Stimulated activated CD4-positive, alpha-beta T cell treated with anti-CD3 and anti-CD28 coated beads, Interleukin-15, amount 100 ng/mL, for 48 hours (primary cell): ENCODE data around the gene MYL6.

Experiments
- DNase-seq, 2 donors: peaks; one replicate each; pipeline ENCODE4 v3.0.0-alpha.2; 2020; ENCODE audit warnings: low read depth in 2 of 2

The MYL6 gene

DNA sequence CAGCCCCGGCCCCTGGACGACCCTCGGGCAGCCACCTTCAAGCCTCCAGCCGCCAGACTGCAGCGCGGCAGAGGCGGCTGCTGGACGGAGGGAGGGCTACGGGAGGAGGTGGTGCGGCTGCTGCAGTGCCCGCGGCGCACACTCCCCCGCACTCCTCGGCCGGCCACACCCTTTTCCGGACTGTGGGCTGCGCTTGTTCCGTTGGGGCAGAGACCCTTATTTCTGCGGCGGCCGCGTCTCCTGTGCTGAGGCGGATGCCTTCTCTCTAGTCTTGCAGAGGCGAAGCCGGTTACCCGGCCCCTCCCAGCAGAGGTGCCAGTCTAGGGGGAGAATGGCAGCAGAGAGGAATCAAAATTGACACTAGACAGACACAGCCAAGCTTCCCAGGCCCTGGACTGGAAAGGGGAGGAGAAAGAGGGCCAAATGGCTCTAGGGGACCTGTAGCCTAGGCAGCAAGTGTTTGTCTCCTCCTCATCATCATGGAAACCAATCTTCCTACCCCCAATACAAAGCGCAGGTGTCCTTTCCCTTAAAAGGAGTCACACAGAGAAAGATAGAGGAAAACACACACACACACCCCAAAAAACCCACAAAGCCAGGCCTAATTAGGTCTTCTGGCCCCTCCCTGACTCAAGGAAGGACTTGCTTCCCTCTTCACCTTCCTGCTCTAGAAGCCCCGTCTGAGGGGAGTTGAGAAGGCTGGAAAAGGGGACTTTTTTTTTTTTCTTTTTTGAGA lies 28.8 kb upstream of the MYL6 start:
- DNase-seq, result peak; percentile 31 to 56

DNA sequence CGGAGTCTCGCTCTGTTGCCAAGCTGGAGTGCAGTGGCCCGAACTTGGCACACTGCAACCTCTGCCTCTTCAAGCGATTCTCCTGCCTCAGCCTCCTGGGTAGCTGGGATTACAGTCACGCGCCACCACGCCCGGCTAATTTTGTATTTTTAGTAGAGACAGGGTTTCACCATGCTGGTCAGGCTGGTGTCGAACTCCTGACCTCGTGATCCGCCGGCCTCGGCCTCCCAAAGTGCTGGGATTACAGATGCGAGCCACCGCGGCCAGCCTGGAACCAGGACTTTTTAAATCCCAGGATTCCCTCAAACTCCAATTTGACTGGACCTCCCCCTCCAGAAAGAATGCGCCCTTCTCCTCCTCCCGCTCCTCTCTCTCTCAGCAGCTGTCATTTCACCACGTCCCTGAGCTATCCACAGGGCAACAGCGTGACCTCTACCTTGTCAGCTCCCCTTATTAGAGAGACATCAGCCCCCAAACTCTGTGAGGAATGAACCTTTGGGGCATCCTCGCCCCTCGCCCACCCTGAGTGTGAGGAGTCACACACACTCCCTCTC lies 28.1 kb upstream of the MYL6 start:
- DNase-seq, result no peak

DNA sequence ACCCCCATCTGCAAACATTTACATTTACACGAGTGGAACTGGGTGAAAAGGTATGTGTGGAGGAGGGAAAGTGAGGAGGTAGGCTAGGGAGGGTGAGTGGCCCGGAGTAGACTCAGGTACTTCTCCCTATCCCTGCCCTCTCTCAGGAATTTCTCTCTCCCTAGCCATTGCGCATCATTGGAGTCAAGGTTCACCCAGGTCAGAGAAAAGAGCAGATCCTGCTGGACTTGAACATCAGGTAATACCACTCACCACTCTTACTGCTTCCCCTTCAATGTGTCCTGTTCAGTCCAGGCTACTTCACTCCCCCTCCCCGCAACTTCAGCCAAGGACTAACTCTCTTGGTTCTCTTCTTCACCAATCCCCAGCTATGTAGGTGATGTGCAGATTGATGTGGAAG lies 27.3 kb upstream of the MYL6 start:
- DNase-seq, result no peak

DNA sequence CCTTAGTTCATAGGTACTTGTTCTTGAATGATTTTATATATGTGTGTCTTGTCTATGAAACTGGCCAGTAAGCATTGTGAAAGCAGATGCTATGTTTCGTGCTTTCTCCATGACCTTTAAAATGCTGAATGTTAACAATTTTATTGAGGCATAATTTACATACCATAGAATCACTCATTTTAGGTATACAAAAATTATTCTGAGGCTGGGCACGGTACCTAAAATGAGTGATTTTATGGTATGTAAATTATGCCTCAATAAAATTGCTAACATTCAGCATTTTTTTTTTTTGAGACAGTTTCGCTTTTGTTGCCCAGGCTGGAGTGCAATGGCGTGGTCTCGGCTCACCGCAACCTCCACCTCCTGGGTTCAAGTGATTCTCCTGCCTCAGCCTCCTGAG lies 23.3 kb upstream of the MYL6 start:
- DNase-seq, result no peak

DNA sequence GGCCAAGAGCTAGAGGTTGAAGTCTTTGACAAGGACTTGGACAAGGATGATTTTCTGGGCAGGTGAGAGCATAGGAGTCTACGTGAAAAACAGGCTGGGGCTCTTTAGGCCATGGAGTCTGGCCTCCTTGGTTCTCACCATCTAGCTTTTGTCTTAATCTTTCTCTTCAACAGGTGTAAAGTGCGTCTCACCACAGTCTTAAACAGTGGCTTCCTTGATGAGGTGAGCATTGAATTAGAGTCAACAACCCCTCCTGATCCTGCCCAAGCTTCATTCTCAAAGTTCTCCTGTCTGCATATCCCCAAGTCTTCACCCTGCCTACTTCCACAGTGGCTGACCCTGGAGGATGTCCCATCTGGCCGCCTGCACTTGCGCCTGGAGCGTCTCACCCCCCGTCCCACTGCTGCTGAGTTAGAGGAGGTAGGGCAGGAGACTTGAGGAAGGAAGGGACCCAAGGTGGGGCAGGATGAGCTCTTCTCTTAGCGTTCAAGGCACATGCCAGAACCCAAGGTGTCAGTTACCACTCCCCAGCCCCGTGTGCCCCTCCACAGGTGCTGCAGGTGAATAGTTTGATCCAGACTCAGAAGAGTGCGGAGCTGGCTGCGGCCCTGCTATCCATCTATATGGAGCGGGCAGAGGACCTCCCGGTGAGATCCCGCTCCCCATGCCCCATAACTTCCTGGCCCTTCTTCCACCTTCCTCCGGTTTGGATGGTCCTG lies 20.1 kb upstream of the MYL6 start:
- no peak for DNase-seq

DNA sequence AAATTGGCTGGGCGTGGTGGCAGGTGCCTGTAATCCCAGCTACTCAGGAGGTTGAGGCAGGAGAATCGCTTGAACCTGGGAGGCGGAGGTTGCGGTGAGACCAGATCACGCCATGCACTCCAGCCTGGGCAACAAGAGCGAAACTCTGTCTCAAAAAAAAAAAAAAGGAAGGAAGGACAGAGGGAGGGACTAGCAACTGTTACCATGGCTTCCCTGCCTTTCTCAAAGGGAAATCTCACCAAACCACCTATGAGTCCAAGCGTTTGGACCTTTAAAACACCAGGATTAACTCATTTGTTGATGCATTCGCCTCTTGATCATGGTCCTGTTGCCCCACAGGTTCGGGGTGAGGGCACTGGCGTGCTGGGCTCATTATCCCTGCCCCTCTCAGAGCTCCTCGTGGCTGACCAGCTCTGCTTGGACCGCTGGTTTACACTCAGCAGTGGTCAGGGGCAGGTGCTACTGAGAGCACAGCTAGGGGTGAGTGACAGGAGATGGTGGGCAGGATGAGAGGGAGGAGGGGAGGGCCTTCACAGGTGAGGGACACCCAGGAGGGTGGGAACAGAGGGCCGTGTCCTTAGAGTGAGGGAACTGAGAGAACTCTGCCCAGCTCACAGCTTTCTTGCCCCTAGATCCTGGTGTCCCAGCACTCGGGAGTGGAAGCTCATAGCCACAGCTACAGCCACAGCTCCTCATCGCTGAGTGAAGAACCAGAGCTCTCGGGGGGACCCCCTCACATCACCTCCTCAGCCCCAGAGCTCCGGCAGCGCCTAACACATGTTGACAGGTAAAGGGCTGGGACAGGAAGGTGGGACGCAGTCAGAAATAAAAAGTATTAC lies 16.0 kb upstream of the MYL6 start:
- DNase-seq, result no peak

DNA sequence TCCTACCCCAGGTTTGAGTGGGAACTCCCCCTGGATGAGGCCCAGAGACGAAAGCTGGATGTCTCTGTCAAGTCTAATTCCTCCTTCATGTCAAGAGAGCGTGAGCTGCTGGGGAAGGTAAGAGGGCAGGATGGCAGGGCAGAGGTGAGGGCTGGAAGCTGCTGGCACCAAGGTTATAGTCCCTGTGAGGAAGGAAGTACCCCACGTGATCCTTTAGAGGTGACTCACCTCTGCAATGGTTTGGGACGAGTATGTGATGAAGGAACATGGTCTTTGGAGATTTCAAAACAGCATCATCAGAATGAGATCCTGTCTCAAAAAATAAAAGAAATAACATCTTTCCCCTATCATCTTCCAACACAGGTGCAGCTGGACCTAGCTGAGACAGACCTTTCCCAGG lies 14.9 kb upstream of the MYL6 start:
- DNase-seq, result no peak

DNA sequence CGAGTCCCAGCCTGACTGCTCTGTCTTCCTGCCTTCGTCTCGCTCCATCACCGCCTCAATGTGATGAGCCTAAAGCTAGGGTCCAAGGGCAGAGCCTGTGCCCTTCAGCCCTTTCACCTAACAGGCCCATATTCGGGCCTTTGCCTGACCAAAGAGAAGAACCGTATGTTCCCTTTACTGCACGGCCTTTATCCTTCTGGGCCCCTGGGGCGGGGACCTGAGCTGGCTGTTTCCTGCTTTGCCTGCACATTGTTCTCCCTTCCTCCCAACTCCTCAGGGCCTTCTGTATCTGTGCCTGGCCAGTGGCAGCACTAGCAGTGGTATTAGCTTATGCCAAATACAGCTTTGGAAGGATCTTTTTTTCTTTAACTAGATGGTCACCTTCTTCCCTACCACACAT lies 14.3 kb upstream of the MYL6 start:
- DNase-seq, result no peak

DNA sequence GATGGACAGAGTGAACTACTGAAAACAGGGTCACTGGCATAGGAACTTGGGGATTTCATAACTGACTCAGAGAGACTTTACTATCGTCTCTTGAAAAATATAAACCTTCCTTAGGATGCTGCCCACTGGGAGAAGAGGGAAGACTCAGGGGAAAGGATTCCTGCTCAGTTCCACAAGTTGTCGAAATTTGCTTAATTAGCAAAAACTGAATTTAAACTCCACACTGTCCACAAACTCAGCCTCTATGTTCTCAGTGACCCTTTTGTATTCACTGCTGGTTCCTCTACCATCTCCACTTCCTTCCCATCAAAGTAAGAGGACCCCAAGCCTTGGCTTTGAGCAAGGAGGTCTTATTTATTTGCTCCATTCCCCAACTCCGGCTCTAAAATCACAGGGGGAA lies 12.9 kb upstream of the MYL6 start:
- DNase-seq, result no peak

DNA sequence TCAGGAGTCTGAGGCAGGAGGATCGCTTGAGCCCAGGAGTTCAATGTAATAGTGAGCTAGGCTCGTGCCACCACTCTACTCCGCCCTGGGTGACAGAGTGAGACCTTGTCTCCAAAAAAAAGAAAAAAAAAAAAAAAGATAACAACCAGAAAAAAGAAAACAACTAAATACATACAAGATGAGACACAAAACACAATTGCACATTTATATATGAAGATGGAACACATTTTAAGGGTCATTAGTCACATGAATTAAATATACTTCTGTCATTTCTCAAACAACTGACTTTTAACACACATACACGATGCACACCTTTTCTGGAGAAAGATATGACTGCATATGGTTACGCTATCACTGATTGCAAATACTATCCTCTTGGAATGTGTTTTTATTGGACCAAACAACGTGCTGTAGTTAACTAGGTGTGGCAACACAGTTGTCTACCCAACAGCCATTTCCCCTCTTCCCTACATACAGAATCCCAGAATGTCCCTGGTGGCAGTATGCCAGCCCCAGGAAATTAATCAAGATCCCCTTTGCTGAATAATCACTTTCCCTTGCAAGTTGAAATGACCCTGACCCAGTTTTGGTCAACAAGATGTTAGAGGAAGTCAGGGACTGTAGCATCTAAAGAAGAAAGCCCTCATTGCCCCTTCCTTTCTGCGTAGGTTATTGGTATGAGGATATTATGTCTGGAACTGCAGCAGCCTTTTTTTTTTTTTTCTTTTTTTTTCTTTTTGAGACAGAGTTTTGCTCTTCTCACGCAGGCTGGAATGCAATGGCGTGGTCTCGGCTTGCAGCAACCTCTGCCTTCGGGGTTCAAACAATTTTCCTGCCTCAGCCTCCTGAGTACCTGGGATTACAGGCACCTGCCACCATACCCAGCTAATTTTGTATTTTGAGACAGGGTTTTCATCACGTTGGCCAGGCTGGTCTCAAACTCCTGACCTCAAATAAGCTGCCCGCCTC lies 11.4 kb upstream of the MYL6 start:
- no peak for DNase-seq

DNA sequence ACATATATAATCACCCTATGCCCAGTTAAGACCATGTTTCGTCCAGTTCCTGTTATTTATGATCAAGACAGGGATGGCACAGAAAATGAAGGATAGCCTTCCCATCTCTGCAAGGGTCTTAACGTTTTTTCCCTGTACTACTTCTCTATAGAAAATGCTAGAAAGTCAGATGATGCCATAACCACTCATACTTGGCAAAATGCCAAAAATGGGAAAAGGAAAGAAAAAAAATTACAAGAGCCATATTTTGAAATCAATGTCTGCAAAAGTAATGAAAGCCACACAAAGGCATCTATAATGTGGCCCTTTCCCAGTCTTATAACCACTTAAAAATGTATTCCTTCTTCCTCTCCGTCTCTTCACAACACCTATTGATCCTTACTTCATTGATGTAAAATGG lies 7.6 kb upstream of the MYL6 start:
- no peak for DNase-seq

DNA sequence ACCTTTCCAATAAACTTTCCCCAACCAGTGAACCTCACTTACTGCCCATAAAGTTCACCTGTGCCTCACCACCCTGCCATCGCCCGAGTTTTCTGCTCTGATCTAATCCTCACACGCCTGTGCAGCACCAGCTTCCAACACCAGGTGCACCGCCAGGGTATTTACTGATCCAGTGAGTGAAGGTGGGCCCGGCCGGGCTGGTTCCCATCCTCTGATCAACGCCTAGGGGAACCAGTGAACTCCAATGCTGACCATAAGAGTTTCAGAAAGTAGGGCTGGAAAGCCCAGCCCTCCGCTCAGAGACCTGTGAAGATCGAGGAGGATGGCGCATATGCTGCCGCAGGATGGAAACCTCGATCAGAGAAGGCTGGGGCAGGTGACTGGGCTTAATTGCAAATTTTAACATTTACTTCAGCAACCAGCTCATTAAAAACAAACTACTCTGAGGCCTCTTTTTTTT lies 6.5 kb upstream of the MYL6 start:
- DNase-seq, result peak; percentile 57 to 68

DNA sequence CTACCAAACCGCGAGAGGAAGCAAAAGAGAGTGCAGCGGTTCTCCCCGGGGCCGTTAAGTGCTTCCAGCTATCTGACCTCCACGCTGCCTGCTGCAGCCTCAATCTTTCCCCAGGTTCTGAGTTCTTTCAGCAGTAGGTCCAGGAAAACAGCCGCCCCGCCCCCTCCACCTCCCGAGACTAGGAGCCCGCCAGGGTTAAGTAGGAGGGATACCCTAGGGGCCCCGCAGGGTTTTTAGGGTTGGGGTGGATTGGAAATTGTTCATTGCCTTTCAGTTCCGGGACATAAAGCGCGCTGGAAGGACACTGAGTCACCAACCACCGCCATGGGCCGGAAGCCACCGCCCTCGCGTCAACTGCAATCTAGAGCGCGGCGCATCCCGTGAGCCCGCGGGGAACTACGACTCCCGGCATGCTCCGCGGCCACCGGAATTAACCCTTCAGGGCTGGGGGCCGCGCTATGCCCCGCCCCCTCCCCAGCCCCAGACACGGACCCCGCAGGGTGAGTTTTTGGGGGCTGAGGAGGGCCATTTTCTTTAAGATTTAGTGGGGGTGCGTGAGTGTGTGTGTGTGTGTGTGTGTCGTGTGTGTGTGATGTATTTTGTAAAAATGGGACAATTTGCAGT lies 5.9 kb upstream of the MYL6 start, which contains the start of gene MYL6B:
MYL6B (plus strand) TSS at position 456 of the 624 bp plus-strand sequence. CDS start 1,332 bp downstream, outside the sequence.
- peak; percentile 92 to 94 for DNase-seq

DNA sequence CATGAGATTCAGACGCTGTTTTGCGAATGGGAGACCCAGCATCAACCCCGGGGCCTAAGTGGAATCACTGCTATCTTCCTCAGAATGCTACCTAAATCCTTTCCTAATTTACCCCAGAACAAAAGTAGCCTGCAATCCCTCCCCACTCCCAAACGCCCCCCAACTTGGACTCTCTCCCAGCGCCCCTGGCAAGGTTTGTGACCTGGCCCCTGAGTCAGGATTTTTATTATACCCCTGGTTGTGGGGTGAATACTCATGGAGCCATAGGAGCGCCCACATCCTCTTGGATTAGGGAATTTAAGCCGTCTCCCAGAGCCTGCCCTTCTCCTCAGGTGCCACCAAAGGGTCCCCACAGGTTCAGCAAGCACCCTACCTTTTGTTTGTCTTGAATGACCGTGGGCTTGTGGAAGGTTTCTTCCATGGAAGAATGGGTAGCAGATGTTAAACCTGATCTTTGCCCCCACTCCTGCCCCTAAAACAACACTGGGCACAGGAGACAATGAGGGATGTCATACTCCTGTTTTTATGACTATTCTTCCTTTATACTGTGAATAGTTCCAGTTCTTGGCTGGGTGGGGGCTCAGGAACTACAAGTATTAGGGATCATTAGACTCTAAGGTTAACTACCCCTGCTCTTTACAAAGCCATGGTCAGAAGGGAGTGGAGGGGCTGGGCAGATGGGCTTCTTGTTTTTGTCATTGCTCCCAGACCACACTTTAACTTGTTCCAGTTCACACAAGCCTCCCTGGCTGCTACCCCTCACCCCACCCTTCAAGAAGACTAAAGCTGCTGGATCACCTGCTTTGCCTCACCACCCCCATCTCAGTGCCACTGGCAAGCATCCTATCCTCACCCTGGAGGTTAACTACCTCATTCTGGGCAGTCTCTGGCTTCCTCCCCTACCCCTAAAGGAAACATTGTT lies 5.1 kb upstream of the MYL6 start:
- no peak for DNase-seq

DNA sequence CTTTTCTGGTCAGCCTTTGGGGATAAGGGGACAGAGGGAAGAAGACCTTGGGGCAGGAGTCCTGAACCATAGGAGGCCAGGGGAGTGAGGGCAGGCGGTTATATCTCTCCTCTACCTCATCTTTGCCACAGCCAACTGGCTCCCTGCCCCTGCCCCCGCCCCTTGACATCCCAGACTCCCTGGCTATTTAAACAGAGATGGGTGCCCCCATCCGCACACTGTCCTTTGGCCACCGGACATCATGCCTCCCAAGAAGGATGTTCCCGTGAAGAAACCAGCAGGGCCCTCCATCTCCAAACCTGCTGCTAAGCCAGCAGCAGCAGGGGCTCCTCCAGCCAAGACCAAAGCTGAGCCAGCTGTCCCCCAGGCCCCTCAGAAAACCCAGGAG lies 4.5 kb upstream of the MYL6 start:
- DNase-seq, result no peak

DNA sequence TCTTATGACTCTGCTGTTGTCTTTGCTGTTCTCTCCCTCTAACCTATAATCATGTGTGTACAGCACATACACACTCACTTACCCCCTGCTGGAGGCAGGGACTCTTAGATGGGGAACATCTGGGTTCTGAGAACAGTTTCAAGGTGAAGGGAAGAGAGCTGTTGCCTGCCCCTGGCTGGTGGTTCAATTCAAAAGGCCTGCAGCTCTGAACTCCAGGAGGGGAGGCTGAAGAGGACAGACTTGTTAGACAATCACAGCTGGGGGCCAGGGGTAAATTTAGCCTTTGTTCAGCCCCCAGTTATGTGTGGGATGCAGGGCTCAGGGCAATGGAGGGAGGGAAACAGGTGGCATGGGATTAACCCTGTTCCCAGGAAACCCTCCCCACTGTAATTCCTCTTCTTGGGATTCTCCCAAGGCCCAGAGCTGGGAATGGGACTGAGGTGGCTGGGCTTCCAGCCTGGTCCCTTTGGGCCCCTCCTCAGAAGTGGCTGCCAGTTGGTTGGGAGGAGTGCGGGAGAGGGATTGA lies 3.9 kb upstream of the MYL6 start:
- DNase-seq, result no peak

DNA sequence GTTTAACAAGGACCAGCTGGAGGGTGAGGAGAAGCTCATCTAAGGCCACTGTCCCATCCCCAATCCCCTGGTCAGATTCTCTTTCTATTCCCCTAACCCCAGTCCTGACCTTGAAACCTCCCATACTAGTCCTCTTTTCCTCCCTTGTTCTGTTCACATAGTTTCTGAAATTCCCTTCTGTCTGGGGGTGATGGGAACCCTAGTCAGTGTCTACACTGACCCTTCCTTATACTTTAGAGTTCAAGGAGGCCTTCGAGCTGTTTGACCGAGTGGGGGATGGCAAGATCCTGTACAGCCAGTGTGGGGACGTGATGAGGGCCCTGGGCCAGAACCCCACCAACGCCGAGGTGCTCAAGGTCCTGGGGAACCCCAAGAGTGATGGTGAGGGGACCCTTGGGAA lies 3.3 kb upstream of the MYL6 start:
- no peak for DNase-seq

DNA sequence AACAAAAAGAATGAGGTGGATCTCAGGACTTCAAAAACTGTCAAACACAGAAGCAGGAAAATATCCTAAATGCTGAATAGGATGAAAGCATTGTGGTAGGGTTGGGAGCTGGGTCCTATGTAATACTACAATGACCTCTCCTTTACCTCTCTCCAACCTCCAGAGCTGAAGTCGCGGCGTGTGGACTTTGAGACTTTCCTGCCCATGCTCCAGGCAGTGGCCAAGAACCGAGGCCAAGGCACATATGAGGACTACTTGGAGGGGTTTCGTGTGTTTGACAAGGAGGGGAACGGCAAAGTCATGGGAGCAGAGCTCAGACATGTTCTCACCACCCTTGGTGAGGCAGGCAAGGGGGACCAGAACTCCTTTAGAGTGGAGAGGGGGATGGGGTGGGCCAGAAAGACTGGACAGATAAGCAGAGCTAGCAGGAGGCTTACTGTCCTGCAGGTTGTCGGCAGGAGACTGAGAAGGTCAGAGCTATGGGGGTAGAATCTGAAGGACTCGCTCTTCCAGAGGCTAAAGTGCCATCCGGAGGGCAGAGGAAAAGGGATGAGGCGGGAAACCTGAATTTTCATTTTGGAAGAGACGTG lies 2.8 kb upstream of the MYL6 start:
- DNase-seq, result no peak
